Smooth muscle cell (in vitro differentiated cells): ENCODE measurements around the gene KIF22. TPM values are rescaled to one million over a fixed set of nuclear protein-coding genes. Genes with fewer than 3 reads are reported as not detected.
"Not testable (repeated sequence)": the region's sequence is repeated elsewhere in the genome, so short reads cannot be mapped to it uniquely, and the experiment has no call there.

ENCODE experiments used
- DNase-seq: peaks from one replicate; lab custom pipeline; 2025; ENCODE audit not compliant: unreplicated experiment; lab: John Stamatoyannopoulos, UW
- H2AFZ ChIP-seq: fragments of 200-600 bp; sonication (generic); 2 replicates; pipeline ENCODE4 v1.6.0; 2016; ENCODE audit warnings: antibody characterized with exemption, low read depth, mild to moderate bottlenecking
- H3F3A ChIP-seq: fragments of 200-600 bp; sonication (generic); 2 replicates; pipeline ENCODE4 v1.6.0; 2017; ENCODE audit warnings: antibody characterized with exemption, low read depth
- H3K27ac ChIP-seq: fragments of 200-600 bp; sonication (generic); 2 replicates; pipeline ENCODE4 v1.5.1; 2016; ENCODE audit warnings: low read depth, mild to moderate bottlenecking
- H3K27me3 ChIP-seq: fragments of 200-600 bp; sonication (generic); 2 replicates; pipeline ENCODE4 v1.6.1; 2016; ENCODE audit warnings: low read depth, mild to moderate bottlenecking
- H3K36me3 ChIP-seq: fragments of 200-600 bp; sonication (generic); 2 replicates; pipeline ENCODE4 v1.5.1; 2016; ENCODE audit warnings: low read depth
- H3K4me1 ChIP-seq: fragments of 200-600 bp; sonication (generic); 2 replicates; pipeline ENCODE4 v1.5.1; 2016; ENCODE audit warnings: low read depth
- H3K4me2 ChIP-seq: fragments of 200-600 bp; sonication (generic); 2 replicates; pipeline ENCODE4 v1.6.0; 2016; ENCODE audit warnings: mild to moderate bottlenecking
- H3K4me3 ChIP-seq: fragments of 200-600 bp; sonication (generic); 2 replicates; pipeline ENCODE4 v1.5.1; 2016; ENCODE audit warnings: mild to moderate bottlenecking
- H3K79me2 ChIP-seq: fragments of 200-600 bp; sonication (generic); 2 replicates; pipeline ENCODE4 v1.6.0; 2016; ENCODE audit warnings: low read depth, mild to moderate bottlenecking
- H3K9ac ChIP-seq: fragments of 200-600 bp; sonication (generic); 2 replicates; pipeline ENCODE4 v1.6.0; 2016; ENCODE audit warnings: low read depth
- H3K9me3 ChIP-seq: fragments of 200-600 bp; sonication (generic); replicated peaks from 2 replicates; pipeline ENCODE4 v1.5.1; 2016; ENCODE audit warnings: low read depth
- H4K20me1 ChIP-seq: fragments of 200-600 bp; sonication (generic); 2 replicates; pipeline ENCODE4 v1.6.0; 2016; ENCODE audit warnings: low read depth
- CTCF ChIP-seq: fragments of 200-600 bp; sonication (generic); IDR thresholded peaks from 2 replicates; pipeline ENCODE4 v1.5.1; 2017; ENCODE audit warnings: borderline replicate concordance, mild to moderate bottlenecking, antibody characterized with exemption; ENCODE audit not compliant: insufficient read depth, poor library complexity, severe bottlenecking
- WGBS: methylation state at CpG from one replicate; pipeline ENCODE4 v1.1.7; 2016; ENCODE audit warnings: low lambda C conversion rate; 5-methylcytosine and 5-hydroxymethylcytosine counted together
- polyA plus RNA-seq: library from polyadenylated mRNA; unstranded; fragments of >200 nt; fragmentation: Nextera tagmentation; extraction: Ambion mirVana; gene quantifications from 2 replicates; pipeline ENCODE4 v1.2.1, GENCODE V29; 2016
- total RNA-seq: library from RNA; depleted of rRNA; stranded (reverse); fragments of >200 nt; gene quantifications from 2 replicates; pipeline ENCODE4 v1.2.3, GENCODE V29; 2014

KIF22 gene
- total and polyA plus RNA-seq, 2 experiments from 2014 or later, result 16.0 to 33.5 TPM

- TF ChIP-seq CTCF, result no peak
- 84% methylated on average over 9 of the region's 9 CpGs for WGBS
- Histone ChIP-seq H3K4me1 (peaks cover 15% of the 10 kb centered on the region), H3K9me3 (no peaks in the 10 kb centered on the region), H3K27ac (no peak overlapping the region), H3K27me3 (no peaks in the 10 kb centered on the region), H2AFZ (no peak overlapping the region), H3K79me2 (peaks cover 51% of the 10 kb centered on the region), H3K36me3 (no peaks in the 10 kb centered on the region), H4K20me1 (no peaks in the 10 kb centered on the region), H3K9ac (no peak overlapping the region), H3K4me2 (peak overlapping the region; percentile 96), H3K4me3 (peak overlapping the region; percentile 75), H3F3A (no peaks in the 10 kb centered on the region)
- no peak for DNase-seq
Observed at GRCh38 chr16:29791845-29792807, 1.6 kb downstream of the KIF22 start.

GRCh38 chr16:29793153-29793552 is 2.6 kb downstream of the KIF22 start:
- not testable (repeated sequence) for H3K36me3 ChIP-seq, H3F3A ChIP-seq, H2AFZ ChIP-seq, H3K4me3 ChIP-seq, H3K9ac ChIP-seq, H3K9me3 ChIP-seq, DNase-seq, H4K20me1 ChIP-seq, H3K27ac ChIP-seq, H3K27me3 ChIP-seq, H3K4me2 ChIP-seq
- H3K79me2 ChIP-seq, result peaks cover 51% of the 10 kb centered on the region
- WGBS, result 98% methylated on average over 18 of the region's 18 CpGs
- H3K4me1 ChIP-seq, result peaks cover 15% of the 10 kb centered on the region

- peaks cover 15% of the 10 kb centered on the region for H3K4me1 ChIP-seq
- H3K4me3 ChIP-seq, result no peak overlapping the region
- H4K20me1 ChIP-seq, result no peaks in the 10 kb centered on the region
- no peak overlapping the region for H3K9ac ChIP-seq
- H3K9me3 ChIP-seq, result no peaks in the 10 kb centered on the region
- no peak overlapping the region for H2AFZ ChIP-seq
- TF ChIP-seq CTCF, result no peak
- no peak for DNase-seq
- H3F3A ChIP-seq, result no peaks in the 10 kb centered on the region
- no peak overlapping the region for H3K4me2 ChIP-seq
- H3K79me2 ChIP-seq, result peaks cover 51% of the 10 kb centered on the region
- H3K36me3 ChIP-seq, result no peaks in the 10 kb centered on the region
- no peaks in the 10 kb centered on the region for H3K27me3 ChIP-seq
- 100% methylated on average over 3 of the region's 3 CpGs for WGBS
- no peak overlapping the region for H3K27ac ChIP-seq
Observed at GRCh38 chr16:29794231-29794710, 3.7 kb downstream of the KIF22 start.

- DNase-seq, result no peak
- no peaks in the 10 kb centered on the region for H3K36me3 ChIP-seq
- H3K9me3 ChIP-seq, result no peaks in the 10 kb centered on the region
- no peak overlapping the region for H2AFZ ChIP-seq
- peaks cover 12% of the 10 kb centered on the region for H3F3A ChIP-seq
- no peak overlapping the region for H3K4me2 ChIP-seq
- H3K27me3 ChIP-seq, result no peaks in the 10 kb centered on the region
- over 99% methylated on average over 8 of the region's 8 CpGs for WGBS
- no peaks in the 10 kb centered on the region for H3K79me2 ChIP-seq
- H4K20me1 ChIP-seq, result no peaks in the 10 kb centered on the region
- no peak overlapping the region for H3K4me3 ChIP-seq
- no peak overlapping the region for H3K27ac ChIP-seq
- H3K4me1 ChIP-seq, result peaks cover 8% of the 10 kb centered on the region
- H3K9ac ChIP-seq, result no peak overlapping the region
- no peak for TF ChIP-seq CTCF
Observed at GRCh38 chr16:29802416-29802935, 11.9 kb downstream of the KIF22 start.
